GM12874 (cell line): ENCODE data around the gene MIPEP.

ENCODE experiments used
- CTCF ChIP-seq: IDR thresholded peaks from 2 replicates; pipeline ENCODE4 v1.5.1; 2011; ENCODE audit warnings: low read depth, mild to moderate bottlenecking, control low read depth, low read length, moderate library complexity; ENCODE audit not compliant: insufficient read depth

Gene MIPEP

GRCh38 chr13:23680845-23681669, 208.1 kb downstream of the MIPEP start:
- no peak for TF ChIP-seq CTCF
